Measurements from ENCODE around the gene TEX35.
"Not testable (repeated sequence)": the region's sequence is repeated elsewhere in the genome, so short reads cannot be mapped to it uniquely, and the experiment has no call there.

TEX35 gene

DNA sequence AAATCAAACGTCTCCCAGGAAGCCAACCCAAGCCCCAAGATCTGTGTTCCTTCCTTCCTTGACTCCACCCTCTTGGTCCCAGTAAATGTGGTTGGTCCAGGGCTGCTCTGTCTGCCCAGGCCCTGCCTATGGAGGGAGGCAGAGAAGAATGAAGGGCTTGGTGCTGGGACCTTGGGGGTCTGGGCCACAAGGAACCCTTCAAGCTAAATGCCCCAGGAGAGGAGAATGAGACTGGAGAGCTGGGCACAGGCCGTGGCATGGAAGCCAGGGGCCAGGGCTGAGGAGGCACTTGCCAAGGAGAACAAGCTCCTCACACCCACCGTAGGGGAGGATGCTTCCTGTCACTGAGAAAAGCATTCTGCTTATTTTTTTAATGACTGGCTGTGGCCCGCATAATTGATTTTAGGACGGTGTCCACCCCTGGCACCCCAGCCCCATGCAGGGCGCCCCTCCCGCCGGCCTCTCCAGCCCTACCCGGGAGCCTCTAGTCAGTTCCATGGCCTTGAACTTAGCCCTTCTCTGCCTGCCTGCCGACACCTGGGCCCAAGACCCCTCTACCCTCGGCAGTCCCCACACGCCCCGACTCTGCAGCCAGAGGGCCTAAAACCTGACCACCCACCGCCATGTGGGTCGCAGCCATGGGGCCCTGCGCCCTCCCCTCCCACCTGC, 17.0 kb upstream of the TEX35 start:
- no peak for DNase-seq

DNA sequence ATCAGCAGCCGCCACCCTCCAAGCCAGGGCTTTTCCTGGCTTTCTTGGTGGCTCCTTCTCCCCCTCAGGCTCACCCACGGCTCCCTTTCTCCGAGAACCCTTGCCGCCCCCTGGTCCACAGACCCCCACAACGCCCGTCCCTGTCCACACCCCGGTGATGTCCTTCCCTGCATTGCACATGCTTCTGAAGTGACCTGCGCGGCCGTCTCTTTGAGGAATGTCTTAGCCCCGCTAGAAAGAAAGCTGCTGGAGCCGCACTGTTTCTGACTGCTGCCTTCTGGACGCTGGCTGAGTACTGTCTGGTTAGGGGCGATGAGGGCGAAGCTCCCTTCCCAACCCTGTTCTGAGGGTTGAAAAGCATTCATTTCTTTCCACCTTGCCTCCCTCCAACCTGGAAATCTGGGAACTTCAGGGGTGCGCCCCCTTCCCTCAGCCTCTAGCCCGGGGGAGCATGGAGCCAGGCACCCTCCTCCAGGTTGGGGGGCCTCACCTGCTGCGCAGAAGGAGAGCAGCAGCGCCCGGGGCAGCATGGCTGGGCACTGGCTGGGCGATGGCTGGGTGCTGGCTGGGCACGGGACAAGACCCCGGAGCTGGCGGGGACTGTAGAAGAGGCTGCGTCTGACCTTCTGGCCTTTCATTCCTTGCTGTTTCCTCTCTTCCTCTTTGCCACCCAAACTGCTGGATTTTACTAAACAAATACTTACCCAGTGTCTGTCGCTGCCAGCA, 16.3 kb upstream of the TEX35 start, which contains the start of gene CLEC20A:
Gene CLEC20A (minus strand): TSS at position 555 of the 726 bp plus-strand sequence. CDS start 25 bp downstream, at position 530.
- no peak for DNase-seq

DNA sequence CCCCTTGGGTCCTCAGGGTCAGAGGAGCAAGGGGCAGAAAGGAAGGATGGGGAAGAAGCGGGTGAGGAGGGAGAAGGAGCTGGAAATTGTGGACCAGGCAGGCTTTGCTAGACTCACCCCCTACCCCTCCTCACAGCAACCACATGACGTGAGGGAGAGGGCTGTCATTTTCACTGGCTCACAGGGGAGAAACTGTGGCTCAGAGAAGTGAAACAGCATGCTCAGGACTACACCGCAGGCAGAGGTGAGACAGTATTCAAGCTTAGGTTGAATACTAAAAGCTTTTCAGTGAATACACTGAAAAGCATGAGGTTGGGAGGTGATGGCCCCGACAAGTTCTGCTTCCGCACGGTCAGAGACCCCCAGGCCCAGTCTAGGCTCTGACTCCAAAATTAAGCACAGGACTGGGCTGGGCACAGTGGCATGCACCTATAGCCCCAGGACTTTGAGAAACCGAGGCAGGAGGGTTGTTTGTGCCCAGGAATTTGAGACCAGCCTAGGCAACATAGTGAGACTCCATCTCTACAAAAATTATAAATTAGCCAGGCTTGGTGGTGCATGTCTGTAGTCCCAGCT, 14.9 kb upstream of the TEX35 start:
- no peak for DNase-seq

DNA sequence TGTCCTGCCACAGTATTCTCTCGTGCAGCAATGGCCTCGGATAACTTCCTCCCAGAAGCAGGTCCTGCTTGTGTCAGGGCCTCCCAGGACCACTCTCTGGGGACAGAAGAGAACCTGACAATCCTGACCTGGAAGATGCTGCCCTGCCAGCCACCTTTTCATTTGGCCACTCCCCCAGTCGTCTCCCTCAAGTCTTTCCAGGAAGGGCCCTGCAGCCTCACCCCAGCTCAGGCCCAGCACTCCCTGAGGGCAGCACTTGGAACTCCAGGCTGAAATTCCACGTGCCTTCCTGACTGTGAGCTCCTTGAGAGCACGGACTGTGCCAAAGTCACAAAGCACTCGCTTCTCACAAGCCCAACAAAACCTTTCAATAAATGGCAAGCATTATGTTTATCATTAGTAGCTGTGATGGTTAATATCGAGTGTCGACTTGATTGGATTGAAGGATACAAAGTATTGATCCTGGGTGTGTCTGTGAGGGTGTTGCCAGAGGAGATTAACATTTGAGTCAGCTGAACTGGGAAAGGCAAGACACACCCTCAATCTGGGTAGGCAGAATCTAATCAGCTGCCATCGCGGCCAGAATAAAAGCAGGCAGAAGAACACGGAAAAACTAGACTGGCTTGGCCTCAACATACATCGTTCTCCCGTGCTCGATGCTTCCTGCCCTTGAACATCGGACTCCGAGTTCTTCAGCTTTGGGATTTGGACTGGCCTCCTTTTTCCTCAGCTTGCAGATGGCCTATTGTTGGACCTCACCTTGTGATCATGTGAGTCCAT, 13.8 kb upstream of the TEX35 start:
- no peak for DNase-seq

DNA sequence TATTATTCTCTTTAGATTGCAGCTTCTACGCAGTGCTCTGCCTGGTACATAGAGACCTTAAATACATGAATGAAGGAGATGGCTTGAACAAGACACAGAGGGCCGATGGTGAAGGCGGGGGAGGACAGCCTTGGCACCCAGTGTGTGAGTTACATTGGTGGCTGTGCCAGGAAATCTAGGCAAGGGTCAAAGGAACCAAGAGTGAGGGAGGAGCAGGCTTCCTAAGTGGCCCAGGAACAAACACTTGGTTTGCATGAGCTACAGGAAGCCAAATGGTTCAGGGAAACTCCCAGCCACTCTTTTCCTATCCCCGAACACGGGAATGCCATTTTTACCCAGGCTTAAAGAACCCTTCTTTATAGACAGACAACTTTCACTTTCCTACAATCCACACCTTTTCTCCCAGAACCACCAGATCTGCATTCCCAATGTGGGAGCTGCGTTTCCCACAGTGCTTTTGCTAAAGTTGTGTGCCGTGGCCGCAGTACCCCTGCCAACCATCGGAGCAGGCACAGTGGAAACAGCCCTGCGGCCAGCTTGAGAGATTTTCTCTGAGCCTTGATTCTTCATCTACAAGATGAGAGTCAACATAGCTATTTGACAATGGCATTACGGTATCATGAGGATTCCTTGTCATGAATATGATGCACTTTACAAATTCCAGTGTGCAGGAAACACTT, 12.7 kb upstream of the TEX35 start:
- no peak for DNase-seq

DNA sequence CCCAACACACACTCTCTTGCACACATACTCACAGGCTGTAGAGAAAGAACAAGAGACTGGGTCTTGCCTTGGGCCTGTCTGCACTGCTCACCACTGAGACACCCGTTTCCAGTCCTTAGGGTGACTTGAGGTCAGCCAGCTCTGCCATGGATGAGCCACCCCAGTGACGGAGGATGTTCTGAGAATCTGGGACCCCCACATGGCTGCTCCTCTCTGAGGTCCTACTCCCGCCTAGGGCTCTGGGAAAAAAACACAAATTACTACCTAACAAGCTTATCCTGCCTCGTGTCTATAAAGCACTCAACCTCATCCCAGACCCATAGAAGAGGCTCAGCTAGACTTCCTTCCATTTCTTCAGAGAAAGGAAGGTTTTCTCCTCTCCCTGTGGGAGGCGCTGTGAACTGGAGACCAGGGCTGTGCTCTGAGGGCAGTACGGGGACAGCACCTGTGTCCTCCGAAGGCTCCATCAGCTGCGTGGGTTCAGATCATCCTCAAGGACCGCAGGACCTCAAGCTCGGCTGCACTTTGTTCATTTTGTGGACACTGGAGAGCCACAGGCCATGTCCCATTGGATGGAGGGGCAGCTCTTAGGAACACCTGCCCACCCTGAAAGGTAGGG, 11.9 kb upstream of the TEX35 start:
- DNase-seq = no peak

DNA sequence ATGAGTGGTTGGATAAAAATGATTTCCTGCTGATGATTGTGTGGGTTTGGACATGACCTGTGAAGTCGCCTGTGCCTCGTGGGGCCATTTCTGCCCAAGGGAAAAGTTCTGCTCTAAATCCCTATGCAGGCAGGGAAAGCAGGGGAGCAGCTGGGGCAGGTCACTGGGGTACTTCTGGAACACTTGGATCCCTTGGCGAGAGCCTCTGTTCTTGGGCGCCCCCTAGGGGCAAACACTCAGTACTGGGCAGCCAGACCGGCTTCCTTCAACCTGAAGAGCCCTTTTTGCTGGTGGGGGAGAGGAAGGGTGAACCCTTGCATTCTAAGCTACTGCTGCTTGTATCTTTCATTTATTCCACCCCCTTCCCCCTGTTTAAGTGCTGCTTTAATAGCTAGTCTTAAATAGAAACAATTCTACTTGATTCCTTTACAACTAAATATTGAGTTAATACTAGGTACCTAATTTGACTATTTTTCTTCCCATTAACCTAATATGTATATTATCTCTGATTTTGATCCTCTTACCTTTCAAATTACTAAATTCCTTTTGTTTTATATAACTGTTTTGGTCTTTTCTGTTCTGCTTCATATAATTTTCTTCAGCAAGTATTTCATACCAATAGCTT, 11.1 kb upstream of the TEX35 start:
- DNase-seq = peak; percentile 62

DNA sequence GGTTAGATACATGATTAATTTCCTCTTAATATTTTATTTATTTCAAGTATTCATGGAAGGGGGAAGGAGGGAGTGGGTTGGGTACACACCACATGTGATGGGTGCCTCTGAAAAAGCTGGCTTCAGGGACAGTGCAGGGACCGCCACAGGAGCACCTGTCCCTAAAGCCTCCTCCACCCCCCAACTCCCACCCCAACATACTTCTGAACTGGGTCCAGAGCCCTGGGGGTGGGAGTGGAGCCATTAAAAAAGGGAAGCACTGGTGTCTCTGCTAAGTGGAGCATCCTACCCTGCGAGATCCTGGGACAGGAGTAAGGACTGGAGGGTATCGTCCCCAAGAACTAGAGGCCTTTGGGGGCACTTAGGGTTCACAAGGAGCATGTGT, 10.6 kb upstream of the TEX35 start:
- no peak for DNase-seq

DNA sequence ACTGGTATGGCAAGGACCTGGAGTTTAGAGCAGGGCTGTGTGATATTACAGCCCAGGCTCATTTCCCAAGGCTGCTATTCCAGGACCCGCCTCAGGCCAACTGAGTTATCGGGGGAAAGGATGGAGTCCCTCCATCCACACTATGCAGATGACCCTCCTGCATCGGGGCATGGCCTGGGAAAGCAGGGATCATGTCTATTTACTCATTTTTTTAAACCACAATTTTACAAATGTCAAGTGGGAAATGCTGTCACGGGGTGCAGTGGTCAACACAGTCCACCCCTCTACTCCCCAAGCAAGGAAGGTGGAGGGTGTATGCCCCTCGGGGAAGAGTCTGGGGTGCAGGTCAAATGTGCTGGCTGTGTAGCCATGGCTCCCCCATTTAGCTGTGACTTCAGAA, 10.1 kb upstream of the TEX35 start:
- DNase-seq = no peak

DNA sequence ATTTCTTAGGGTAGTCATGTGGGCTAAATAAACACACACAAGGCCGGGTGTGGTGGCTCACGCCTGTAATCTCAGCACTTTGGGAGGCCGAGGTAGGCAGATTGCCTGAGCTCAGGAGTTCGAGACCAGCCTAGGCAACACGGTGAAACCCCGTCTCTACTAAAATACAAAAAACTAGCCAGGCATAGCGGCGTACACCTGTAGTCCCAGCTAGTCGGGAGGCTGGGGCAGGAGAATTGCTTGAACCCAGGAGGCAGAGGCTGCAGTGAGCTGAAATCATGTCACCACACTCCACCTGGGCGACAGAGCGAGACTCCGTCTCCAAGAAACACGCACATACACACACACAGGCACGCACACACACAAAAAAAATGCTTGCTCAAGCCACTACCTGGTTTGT, 9.6 kb upstream of the TEX35 start:
- not testable (repeated sequence) for DNase-seq

DNA sequence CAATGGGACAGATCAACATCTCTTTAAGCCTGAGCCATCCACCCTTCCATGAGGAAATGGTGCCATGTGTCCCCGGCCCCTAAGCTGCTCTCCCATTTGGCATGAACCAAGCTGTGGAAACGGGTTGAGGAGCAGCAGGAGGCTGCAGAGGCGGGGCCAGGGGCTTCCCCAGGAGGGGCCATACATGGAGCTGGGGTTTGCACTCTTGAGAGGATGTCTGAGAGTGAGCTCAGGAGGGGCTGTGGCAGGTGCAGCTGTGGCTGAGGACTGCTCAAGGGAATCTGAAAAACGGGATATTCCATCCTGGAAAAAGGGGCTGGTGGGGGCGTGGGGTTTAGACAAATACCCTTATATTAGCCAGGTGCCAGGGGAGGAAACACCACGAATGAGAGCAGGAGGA, 9.1 kb upstream of the TEX35 start:
- DNase-seq = no peak

DNA sequence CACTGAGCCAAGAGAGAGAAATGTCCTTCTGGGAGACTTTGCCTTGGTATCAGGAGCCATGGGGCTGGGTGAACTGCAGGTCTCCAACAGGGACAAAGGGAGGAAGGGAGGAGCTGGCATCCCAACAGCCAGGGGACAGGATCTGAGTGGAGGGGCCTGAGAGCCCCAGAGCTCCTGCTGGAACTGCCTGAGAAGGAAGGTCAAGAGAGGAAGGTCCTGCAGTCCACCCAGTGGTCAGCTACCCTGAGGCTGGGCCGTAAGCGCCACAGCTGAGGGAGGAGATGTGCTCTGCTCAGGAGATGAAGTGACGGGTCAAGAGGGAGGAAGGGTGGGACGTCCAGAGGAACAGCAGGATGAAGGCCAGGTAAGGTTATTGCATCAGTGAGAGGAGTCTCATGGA, 8.6 kb upstream of the TEX35 start:
- DNase-seq = no peak

DNA sequence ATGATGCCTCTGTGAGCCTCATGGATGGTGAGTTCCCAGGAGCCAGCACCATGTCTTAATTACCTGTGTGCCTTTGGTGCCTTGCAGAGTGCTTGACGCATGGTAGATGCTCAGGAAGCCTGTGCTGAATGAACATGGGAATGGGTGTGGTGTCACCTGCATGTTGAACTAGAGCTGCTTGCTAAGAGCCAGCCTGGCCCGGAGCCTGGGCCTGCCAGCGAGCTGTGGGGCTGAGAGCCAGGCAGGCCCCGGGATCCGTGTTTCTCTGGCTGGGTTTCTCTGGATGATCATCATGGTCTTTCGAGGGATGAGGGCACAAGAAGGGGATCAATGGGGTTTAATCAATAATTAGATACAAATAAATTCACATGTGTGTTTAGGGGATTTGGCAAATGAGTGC, 6.7 kb upstream of the TEX35 start:
- no peak for DNase-seq

DNA sequence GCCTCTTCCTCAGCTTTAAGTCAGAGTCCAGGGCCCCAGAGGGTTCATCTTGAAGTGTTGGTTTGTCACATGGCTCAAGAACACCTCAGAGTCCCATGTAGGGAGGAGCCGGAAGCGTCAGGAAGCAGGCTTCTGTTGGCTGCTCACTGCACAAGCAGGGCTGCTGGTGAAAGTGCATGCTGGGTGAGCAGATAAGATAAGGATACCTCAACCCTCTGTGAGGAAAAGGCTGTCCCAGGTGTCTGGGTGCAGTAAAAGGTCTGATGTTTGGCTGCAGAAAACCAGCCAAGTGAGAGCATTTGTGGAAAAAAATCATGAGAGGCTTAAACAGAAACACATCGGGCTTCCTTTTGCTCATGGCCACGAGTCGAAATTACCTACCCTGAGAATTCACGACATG, 6.2 kb upstream of the TEX35 start:
- no peak for DNase-seq

DNA sequence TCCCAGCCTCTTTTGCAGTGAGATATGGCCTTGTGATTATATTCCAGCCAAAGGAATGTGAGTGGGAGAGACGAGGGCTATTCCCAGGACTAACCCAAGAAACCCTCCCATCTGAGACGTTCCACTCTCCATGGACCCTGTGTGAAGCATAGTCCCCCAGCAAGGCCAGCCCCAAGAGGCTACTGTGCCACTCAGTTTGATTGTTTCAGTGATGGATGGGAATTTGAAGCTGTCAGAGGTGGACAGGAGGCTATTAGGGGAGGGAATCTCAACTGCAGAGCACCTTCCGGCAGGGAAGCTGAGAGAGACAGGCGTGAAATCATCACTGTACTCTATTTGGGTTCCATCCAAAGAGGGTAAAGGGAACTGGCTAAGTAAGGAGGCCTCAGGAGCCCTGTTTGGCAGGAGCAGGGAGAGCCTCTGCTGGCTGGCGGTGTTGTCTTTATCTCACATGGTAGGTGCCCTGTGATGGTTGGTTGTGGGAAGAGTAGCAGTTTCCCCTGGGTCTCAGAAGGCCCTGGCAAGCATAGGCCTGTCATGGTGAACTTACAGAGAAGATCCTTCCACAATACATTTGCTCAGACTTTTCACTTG, 3.4 kb upstream of the TEX35 start:
- no peak for DNase-seq

DNA sequence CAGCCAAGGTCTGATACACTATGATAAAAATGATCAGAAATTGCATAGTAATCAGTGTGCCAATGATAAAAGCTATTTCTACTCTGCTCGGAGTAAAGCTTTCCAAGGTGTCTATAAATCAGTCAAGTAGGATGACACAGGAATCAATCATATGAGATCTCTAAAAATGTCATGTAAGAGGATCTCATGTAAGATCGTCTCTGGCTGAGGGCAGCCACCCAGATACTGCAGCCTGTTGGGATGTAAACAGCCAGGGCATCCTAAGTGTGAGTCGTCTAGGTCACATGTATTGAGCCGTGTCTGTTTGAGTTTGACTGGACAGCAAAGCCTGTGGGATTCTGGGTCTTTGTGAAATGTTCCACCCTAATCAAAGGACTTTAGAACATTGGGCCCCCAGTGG, 2.8 kb upstream of the TEX35 start:
- DNase-seq = no peak

DNA sequence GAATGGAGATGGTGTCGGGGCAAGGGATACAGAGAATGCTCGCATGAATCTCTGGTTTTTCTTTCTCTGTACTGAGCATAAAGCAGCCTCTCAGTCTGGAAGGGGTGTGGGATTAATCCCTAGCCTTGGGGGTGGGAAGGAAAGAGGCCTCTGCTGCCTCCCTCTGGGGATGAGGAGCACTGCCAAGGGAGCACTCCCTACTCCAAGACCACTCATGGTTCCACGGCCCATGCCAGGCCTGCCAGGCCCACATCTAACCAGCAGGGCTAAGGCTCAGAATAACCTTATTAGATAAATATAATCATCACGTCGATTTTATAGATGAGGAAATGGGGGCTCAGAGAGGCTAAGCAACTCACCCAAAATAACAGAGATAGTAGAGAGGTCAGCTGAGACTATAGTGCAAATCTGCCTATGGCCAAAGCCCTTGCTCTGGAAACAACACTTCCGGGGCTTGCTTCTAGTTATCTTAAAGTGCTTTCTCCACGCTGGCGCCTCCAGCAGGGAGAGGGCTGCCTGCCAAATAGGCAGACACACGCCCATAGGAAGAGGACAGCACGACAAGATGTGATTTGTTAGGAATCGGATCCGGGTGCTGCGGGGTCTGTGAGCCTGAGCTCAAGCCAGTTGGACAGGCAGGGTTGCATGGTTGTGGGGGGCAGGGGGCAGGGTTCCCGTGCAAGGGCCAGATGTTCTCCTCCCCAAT, 522 bp downstream of the TEX35 start:
- DNase-seq = no peak

DNA sequence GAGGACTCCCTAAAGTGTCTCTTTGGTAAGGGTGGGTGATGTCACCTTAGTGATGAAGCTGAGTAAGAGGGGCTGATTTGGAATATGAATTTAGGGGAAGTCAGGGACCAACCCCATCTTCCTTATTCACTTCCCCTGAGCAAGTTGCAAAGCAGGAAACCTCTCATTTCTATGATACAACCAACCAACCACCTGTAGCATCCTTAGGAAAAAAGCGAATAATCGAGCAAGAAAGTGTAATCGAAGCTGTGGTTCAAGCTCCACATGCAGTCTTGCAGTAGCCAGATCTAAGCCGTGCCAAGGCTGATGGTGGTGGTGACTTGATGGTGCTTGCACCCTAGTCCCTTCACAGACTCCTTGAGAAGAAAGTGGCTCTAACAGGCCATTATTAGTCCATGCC, 3.2 kb downstream of the TEX35 start:
- DNase-seq = no peak

DNA sequence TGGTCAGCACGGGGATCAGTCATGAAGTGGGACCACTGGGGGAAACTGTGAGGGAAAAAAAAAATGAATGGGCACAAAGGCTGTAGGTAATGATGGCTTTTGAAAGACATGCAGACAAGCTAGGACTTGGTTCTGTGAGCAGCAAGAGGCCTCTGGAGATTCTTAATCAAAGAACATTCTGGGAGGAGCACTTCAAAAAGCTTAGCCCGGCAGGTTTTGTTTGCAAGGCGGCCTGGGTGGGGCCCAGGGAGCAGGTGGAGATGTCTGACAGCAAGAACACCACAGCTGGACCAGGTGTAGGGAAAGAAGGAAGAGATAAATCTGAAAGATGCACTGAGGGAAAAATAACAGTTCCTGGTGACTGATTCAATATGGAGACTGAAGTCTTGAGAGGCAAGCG, 6.0 kb downstream of the TEX35 start:
- DNase-seq = no peak

DNA sequence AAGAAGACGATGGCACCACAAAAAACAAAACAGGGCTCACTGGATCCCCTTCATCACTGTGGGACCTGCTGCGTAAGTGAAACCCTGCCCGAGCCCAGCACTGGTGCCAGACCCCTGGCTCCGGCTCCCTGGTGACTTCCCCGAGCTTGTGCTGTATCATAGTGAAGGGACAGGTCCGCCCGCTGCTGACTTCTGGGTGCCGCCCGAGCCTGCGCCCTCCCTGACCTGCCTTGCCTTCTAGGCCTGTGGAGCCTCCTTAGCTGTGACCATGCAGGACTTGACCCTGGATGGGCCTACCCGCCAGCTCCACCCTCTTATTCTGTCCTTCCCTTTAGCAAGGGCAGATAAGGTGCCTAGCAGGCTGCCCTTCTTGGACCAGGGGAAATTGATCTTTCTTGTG, 7.9 kb downstream of the TEX35 start:
- no peak for DNase-seq

DNA sequence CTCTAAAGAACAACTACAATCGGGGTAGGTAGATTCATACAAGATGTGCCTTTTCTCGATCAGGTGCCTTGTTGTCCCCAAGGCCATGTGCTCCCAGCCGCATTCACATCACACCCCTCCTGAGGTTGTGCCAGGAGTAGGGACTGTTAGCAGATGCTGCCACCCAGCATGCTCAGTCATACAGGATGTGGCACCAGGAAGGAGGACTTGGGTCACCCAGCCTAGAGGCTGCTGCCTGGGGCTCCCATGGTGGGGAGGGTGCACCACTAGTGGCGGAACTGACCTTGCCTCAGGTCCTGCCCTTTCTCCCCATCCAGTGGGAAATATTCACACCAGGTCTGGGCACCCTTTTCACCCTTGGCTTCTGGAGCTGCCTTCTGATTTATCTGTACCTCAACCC, 8.3 kb downstream of the TEX35 start:
- no peak for DNase-seq
